ENCODE results near the gene FAT1. TPM values are rescaled to one million over a fixed set of nuclear protein-coding genes. Genes with fewer than 3 reads are reported as not detected.

Gene FAT1
- total and polyA plus RNA-seq, 9 of the 15 experiments (the other 6 are each of a cell fraction or from before 2014, with no cell fraction given), result 6.0 to 38.4 (median 21.4) TPM

GRCh38 chr4:186723292-186724057, at the start of gene FAT1 (continued):
- TF ChIP-seq MGA (IDR thresholded peaks at IDR 0.05) (peak; percentile 69), EHMT2 (IDR thresholded peaks at IDR 0.05) (no peak), ZNF512 (tag; IDR thresholded peaks at IDR 0.05) (no peak), NCOA4 (IDR thresholded peaks at IDR 0.05; ENCODE audit: partially characterized antibody) (no peak), SRF (CRISPR knock-in tag; IDR thresholded peaks at IDR 0.05) (no peak), VEZF1 (CRISPR knock-in tag; IDR thresholded peaks at IDR 0.05) (peak; percentile 81), KAT2B (IDR thresholded peaks at IDR 0.05; ENCODE audit: low read depth, low read length) (no peak), ZNF79 (CRISPR knock-in tag; IDR thresholded peaks at IDR 0.05; ENCODE audit: low read depth) (no peak), HDGF (IDR thresholded peaks at IDR 0.05) (no peak), MCM5 (IDR thresholded peaks at IDR 0.05; ENCODE audit: low read depth) (no peak), SRSF3 (IDR thresholded peaks at IDR 0.05; ENCODE audit: insufficient read depth, low read length) (no peak)
